Measurements from ENCODE around the gene POLG2. TPM values are rescaled to one million over a fixed set of nuclear protein-coding genes. Genes with fewer than 3 reads are reported as not detected.
A peak's percentile ranks its signal among the peaks of the same experiment; 100 is the strongest.
"Not testable (repeated sequence)": the region's sequence is repeated elsewhere in the genome, so short reads cannot be mapped to it uniquely, and the experiment has no call there.

POLG2 gene
- total RNA-seq, 1 donor from 2014 or later = 12.0 TPM

DNA sequence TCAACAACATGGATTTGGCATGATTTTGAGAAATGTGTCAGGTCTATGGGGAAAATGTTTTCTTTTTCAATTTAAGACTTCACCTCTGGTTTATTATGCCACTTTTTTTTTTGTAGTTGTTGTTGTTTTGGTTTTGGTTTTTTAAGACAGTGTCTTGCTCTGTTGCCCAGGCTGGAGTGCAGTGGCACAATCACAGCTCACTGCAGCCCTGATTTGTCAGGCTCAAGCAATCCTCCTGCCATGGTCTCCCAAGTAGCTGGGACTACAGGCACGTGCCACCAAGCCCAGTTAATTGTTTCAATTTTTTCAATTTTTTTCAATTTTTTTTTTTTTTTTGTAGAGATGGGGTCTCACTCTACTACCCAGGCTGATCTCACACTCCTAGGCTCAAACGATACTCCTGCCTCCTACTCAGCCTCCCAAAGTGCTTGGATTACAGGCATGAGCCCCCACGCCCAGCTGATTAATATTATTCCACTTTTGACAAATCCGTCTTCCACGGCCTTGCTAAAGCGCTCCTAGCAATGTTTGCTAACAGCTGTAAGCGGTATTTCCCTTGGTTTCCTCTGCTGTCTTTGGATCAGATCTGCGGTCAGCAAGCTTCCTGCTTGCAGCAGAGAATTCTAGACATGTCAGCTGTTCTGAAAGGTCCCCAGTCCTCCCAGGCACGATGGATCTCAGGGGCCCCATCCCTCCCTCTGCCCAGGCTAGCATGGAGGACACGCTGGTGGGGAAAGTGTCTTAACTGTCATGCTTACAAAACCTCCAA is 54.9 kb downstream of the POLG2 start:
- peak; percentile 53 for DNase-seq
- no peaks in the 10 kb centered on the region for H3K36me3 ChIP-seq
- intact Hi-C loops (cut with DNase I) = no loop called here
- no peaks in the 10 kb centered on the region for H3K27me3 ChIP-seq (ENCODE audit: low read depth)
- no peak overlapping the region for H3K4me3 ChIP-seq
- ATAC-seq = peak; percentile 77 to 81
- H3K27ac ChIP-seq = peak overlapping the region; percentile 71
- TF ChIP-seq, protein P1, sequence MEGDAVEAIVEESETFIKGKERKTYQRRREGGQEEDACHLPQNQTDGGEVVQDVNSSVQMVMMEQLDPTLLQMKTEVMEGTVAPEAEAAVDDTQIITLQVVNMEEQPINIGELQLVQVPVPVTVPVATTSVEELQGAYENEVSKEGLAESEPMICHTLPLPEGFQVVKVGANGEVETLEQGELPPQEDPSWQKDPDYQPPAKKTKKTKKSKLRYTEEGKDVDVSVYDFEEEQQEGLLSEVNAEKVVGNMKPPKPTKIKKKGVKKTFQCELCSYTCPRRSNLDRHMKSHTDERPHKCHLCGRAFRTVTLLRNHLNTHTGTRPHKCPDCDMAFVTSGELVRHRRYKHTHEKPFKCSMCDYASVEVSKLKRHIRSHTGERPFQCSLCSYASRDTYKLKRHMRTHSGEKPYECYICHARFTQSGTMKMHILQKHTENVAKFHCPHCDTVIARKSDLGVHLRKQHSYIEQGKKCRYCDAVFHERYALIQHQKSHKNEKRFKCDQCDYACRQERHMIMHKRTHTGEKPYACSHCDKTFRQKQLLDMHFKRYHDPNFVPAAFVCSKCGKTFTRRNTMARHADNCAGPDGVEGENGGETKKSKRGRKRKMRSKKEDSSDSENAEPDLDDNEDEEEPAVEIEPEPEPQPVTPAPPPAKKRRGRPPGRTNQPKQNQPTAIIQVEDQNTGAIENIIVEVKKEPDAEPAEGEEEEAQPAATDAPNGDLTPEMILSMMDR (IDR thresholded peaks at IDR 0.05) = no peak
- peaks cover 29% of the 10 kb centered on the region for H3K4me1 ChIP-seq
- peaks cover 18% of the 10 kb centered on the region for H3K9me3 ChIP-seq

- intact Hi-C loops (cut with DNase I) = no loop called here
- H3K27ac ChIP-seq = no peak overlapping the region
- H3K27me3 ChIP-seq (ENCODE audit: low read depth) = no peaks in the 10 kb centered on the region
- TF ChIP-seq, protein P1 (IDR thresholded peaks at IDR 0.05) = no peak
- peaks cover 18% of the 10 kb centered on the region for H3K9me3 ChIP-seq
- no peak for ATAC-seq
- H3K36me3 ChIP-seq = no peaks in the 10 kb centered on the region
- H3K4me1 ChIP-seq = peaks cover 29% of the 10 kb centered on the region
- no peak for DNase-seq
- H3K4me3 ChIP-seq = no peak overlapping the region
Observed at GRCh38 chr17:64439956-64440355, 56.9 kb downstream of the POLG2 start.

DNA sequence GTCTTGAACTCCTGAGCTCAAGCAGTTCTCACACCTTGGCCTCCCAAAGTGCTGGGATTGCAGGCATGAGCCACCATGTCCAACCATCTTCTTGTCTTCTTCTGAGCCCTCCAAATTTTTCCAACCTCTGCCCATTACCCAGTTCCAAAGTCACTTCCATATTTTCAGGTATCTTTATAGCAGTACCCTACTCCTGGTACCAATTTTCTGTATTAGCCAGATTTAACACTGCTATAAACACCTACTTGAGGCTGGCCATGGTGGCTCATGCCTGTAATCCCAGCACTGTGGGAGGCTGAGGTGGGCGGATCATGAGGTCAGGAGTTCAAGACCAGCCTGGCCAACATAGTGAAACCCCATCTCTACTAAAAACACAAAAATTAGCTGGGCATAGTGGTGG is 57.3 kb downstream of the POLG2 start:
- H3K4me3 ChIP-seq = not testable (repeated sequence)

GRCh38 chr17:64437944-64438525 is 58.8 kb downstream of the POLG2 start:
- H3K4me1 ChIP-seq = peaks cover 21% of the 10 kb centered on the region
- no peak for DNase-seq
- no peaks in the 10 kb centered on the region for H3K27me3 ChIP-seq (ENCODE audit: low read depth)
- TF ChIP-seq, protein P1 (IDR thresholded peaks at IDR 0.05) = no peak
- H3K4me3 ChIP-seq = no peak overlapping the region
- peaks cover 18% of the 10 kb centered on the region for H3K9me3 ChIP-seq
- no peak overlapping the region for H3K27ac ChIP-seq
- intact Hi-C loops (cut with DNase I) = no loop called here
- H3K36me3 ChIP-seq = no peaks in the 10 kb centered on the region
- ATAC-seq = no peak

More for the DNA sequence above, 57.3 kb downstream of the POLG2 start:
- H3K27me3 ChIP-seq (ENCODE audit: low read depth); H3K27ac ChIP-seq; DNase-seq; H3K36me3 ChIP-seq; intact Hi-C loops (cut with DNase I); ATAC-seq: not testable (repeated sequence)
- Histone ChIP-seq H3K4me1 (peaks cover 29% of the 10 kb centered on the region), H3K9me3 (peaks cover 18% of the 10 kb centered on the region)

DNA sequence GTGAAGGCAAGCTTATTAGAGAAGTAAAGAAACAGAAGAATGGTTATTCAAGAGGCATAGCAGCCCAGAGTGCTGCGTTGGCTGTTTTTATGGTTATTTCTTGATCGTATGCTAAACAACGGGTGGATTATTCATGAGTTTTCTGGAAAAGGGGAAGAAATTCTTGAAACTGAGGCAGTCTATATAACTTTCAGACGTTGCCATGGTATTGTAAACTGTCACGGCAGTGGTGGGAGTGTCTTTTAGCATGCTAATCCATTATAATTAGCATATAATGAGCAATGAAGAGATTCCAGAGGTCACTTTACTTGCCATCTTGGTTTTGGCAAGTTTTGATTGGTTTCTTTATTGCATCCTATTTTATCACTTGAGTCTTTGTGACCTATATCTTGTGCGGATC is 65.3 kb downstream of the POLG2 start:
- intact Hi-C loops (cut with DNase I) = no loop called here
- no peaks in the 10 kb centered on the region for H3K4me1 ChIP-seq
- TF ChIP-seq, protein P1 (IDR thresholded peaks at IDR 0.05) = no peak
- no peak overlapping the region for H3K27ac ChIP-seq
- no peak for DNase-seq
- H3K36me3 ChIP-seq = no peaks in the 10 kb centered on the region
- ATAC-seq = no peak
- no peaks in the 10 kb centered on the region for H3K27me3 ChIP-seq (ENCODE audit: low read depth)
- H3K9me3 ChIP-seq = no peaks in the 10 kb centered on the region
- no peak overlapping the region for H3K4me3 ChIP-seq

DNA sequence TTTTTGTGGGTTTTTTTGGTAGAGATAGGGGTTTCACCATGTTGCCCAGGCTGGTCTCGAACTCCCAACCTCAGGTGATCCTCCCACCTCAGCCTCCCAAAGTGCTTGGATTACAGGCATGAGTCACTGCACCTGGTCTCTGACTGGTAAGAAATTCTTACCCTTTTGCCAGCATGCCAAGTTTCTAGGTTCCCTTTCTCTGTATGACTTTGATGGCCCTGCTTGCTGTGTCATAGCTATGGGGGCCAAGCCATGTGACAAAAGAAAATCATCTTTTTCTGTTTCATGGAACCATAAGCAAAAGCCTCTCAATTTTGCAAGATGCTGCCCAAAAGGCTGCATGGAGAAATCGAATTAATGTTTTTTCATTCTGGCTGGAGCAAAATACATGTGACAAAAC is 66.8 kb downstream of the POLG2 start:
- DNase-seq; H3K36me3 ChIP-seq; H3K27me3 ChIP-seq (ENCODE audit: low read depth); H3K4me1 ChIP-seq; H3K9me3 ChIP-seq; intact Hi-C loops (cut with DNase I); H3K27ac ChIP-seq; H3K4me3 ChIP-seq; ATAC-seq: not testable (repeated sequence)
